K562 (cell line): Measurements from ENCODE around the gene SLC31A2. TPM values are rescaled to one million over a fixed set of nuclear protein-coding genes. Genes with fewer than 3 reads are reported as not detected.
A peak's percentile ranks its signal among the peaks of the same experiment; 100 is the strongest.

Source experiments
- CBX2 ChIP-seq: fragments of 200-600 bp; sonication (generic); IDR thresholded peaks from one replicate; pipeline ENCODE4 v1.6.1; 2012; ENCODE audit warnings: mild to moderate bottlenecking, low read length, inconsistent platforms; ENCODE audit not compliant: insufficient read depth, poor library complexity, severe bottlenecking
- CREB1 ChIP-seq, 2 experiments: sonication (generic) in 1 of 2; formaldehyde crosslinking in 1 of 2; IDR thresholded peaks; 2 replicates each; pipeline versions ENCODE4 v1.6.1 to v1.8.0; 2012 to 2022; ENCODE audit warnings: inconsistent platforms in 1 of 2, mild to moderate bottlenecking in 1 of 2, missing genetic modification reagents in 1 of 2, moderate library complexity in 1 of 2
- ID3 ChIP-seq, 2 experiments: fragments of 250-450 bp in 1 of 2; fragments of 450-650 bp in 1 of 2; sonication (Bioruptor Pico) in 1 of 2; IDR thresholded peaks; 2 replicates each; pipeline versions ENCODE4 v1.6.1 to v1.8.0; 2016 to 2021; ENCODE audit warnings: mild to moderate bottlenecking in 2 of 2, moderate library complexity in 2 of 2, missing compliant biosample characterization in 1 of 2, missing genetic modification characterization in 1 of 2
- NR2C1 ChIP-seq, 2 experiments: fragments of 450-650 bp; IDR thresholded peaks; 2 replicates each; pipeline ENCODE4 v1.6.1; 2017; ENCODE audit warnings: mild to moderate bottlenecking in 2 of 2, antibody characterized with exemption in 1 of 2, inconsistent platforms in 1 of 2, missing compliant biosample characterization in 1 of 2, missing genetic modification characterization in 1 of 2
- VEZF1 ChIP-seq: fragments of 200-800 bp; sonication (Bioruptor generic); IDR thresholded peaks from 2 replicates; pipeline ENCODE4 v1.6.1; 2017; ENCODE audit warnings: missing genetic modification characterization, missing compliant biosample characterization
- ZNF274 ChIP-seq: IDR thresholded peaks from 2 replicates; pipeline ENCODE4 v1.6.1; 2011; ENCODE audit warnings: low read depth, mild to moderate bottlenecking, low read length, moderate library complexity, borderline replicate concordance
- ZNF609 ChIP-seq: sonication (generic); formaldehyde crosslinking; IDR thresholded peaks from 2 replicates; pipeline ENCODE4 v1.8.1; 2023; ENCODE audit warnings: missing genetic modification reagents, mild to moderate bottlenecking, borderline replicate concordance
- ZSCAN29 ChIP-seq: fragments of 450-650 bp; IDR thresholded peaks from 2 replicates; pipeline ENCODE4 v1.6.1; 2017
- polyA plus RNA-seq, 8 experiments: library from polyadenylated mRNA; depleted of rRNA in 4 of 8; stranded (reverse) in 5 of 8; unstranded in 3 of 8; fragments of >200 nt; fragmentation: Nextera tagmentation in 2 of 8; fragmentation: Illumina TruSeq in 1 of 8; extraction: Ambion mirVana in 2 of 8; extraction: Trizol in 1 of 8; gene quantifications; 2 replicates each; pipeline versions ENCODE4 v1.2.1 to v1.2.3, GENCODE V29; 2011 to 2014; ENCODE audit warnings: inconsistent platforms in 1 of 8, missing spikeins in 1 of 8
- total RNA-seq, 7 experiments: library from RNA; depleted of rRNA in 6 of 7; stranded (reverse); fragments of >200 nt in 6 of 7; fragmentation: Illumina TruSeq in 2 of 7; extraction: Trizol in 2 of 7; gene quantifications; 2 replicates each; pipeline versions ENCODE4 v1.2.1 to v1.2.3, GENCODE V29; 2011 to 2021; ENCODE audit warnings: low replicate concordance in 1 of 7

SLC31A2 gene
- total and polyA plus RNA-seq, 9 of the 15 experiments (the other 6 are each of a cell fraction or from before 2014, with no cell fraction given), result 1.5 to 4.3 (median 2.3) TPM

- 0 out of 2 replicates have a peak, but pooled peaks have one; percentile 23 for TF ChIP-seq VEZF1 (CRISPR knock-in tag)
- no peak for TF ChIP-seq ZNF609 (CRISPR knock-in tag)
- TF ChIP-seq CBX2, result no peak
- TF ChIP-seq CREB1 (IDR thresholded peaks at IDR 0.05), result no peak
- no peak for TF ChIP-seq CREB1 (CRISPR knock-in tag; IDR thresholded peaks at IDR 0.05)
- no peak for TF ChIP-seq NR2C1 (IDR thresholded peaks at IDR 0.05)
- 0 out of 2 replicates have a peak, but pooled peaks have one; percentile 20 for TF ChIP-seq NR2C1 (tag; IDR thresholded peaks at IDR 0.05)
- no peak for TF ChIP-seq ID3 (CRISPR knock-in tag; IDR thresholded peaks at IDR 0.05)
- peak; percentile 98 for TF ChIP-seq ID3 (tag; IDR thresholded peaks at IDR 0.05)
- TF ChIP-seq ZNF274, result no peak
- TF ChIP-seq ZSCAN29, result no peak
Measured at GRCh38 chr9:113148781-113149510, 1.9 kb upstream of the SLC31A2 start (continued).
